ENCODE measurements around the gene ARID3A. TPM values are rescaled to one million over a fixed set of nuclear protein-coding genes. Genes with fewer than 3 reads are reported as not detected.
A peak's percentile ranks its signal among the peaks of the same experiment; 100 is the strongest.
"Not testable (repeated sequence)": the region's sequence is repeated elsewhere in the genome, so short reads cannot be mapped to it uniquely, and the experiment has no call there.

Gene ARID3A
- total RNA-seq, 1 donor from 2014 or later: 12.8 TPM

DNA sequence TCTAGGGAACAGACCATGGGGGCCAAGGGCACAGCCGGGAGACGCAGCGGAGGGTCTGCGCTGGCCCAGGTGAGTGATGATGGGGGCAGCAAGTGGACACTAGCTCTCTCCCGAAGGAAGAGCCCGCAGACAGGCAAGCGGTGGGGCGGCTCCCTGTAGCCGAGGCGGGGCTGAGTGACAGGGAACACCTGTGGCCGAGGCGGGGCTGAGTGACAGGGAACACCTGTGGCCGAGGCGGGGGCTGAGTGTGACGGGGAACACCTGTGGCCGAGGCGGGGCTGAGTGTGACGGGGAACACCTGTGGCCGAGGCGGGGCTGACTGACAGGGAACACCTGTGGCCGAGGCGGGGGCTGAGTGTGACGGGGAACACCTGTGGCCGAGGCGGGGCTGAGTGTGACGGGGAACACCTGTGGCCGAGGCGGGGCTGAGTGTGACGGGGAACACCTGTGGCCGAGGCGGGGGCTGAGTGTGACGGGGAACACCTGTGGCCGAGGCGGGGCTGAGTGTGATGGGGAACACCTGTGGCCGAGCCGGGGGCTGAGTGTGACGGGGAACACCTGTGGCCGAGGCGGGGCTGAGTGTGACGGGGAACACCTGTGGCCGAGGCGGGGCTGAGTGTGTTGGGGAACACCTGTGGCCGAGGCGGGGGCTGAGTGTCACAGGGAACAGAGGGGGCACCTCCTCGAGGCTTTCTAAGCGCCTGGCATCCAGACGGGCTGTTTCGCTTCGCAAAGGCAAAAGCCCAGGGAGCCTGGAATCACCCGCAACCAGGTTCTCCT, 34.2 kb upstream of the ARID3A start:
- DNase-seq: not testable (repeated sequence)

DNA sequence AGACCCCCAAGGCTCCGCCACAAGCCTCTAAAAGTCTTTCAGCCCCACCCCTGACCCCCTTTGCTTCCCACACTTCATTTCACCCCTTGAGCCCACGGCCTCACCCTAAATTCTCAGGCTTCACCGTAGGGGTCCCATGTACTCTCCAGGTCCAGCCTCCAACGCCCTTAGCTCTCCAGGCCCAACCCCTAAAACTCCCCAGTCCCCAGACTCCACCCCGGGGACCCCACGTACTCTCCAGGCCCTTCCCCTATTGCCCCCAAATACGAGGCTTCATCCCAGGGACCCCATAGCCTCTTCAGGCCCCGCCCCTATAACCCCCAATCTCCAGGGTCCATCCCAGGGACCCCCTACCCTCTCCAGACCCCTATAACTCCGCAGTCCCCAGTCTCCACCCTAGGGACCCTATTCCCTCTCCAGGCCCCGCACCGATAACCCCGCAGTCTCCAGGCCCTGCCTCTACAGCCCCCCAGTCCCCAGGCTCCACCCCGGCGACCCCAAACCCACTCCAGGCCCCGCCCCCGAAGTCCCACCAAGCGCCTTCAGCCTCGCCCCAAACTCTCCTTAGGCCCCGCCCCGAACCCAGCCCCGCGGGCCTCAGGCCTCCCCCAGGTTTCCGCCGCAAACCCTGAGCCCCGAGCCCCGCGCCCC, 33.5 kb upstream of the ARID3A start:
- DNase-seq: no peak

DNA sequence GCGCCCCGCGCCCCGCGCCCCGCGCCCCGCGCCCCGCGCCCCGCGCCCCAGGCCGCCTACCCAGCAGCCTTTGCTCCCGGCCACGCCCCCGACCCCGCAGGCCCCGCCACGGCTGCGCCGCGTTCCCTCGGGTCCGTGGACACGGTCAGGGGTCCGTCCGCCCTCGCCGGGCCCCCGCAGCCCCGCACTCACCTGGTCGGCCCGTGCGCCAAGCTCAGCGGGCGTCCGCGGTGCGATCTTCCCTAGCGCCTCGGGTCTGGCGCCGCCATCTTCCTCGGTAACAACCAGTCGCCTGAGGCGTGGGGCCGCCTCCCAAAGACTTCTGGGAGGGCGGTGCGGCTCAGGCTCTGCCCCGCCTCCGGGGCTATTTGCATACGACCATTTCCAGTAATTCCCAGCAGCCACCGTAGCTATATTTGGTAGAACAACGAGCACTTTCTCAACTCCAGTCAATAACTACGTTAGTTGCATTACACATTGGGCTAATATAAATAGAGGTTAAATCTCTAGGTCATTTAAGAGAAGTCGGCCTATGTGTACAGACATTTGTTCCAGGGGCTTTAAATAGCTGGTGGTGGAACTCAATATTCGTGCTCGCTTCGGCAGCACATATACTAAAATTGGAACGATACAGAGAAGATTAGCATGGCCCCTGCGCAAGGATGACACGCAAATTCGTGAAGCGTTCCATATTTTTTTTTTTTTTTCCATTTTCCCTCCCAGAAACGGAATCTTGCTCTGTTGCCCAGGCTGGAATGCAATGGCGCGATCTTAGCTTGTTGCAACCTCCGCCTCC, 32.7 kb upstream of the ARID3A start, which contains the start of the genes MED16 and RNU6-9:
TSS of gene MED16 (minus strand) at position 294 of the 796 bp plus-strand sequence. CDS start 2,056 bp downstream, outside the sequence.
TSS of gene RNU6-9 (plus strand) at position 591 of the 796 bp plus-strand sequence.
- peak; percentile 94 for DNase-seq

DNA sequence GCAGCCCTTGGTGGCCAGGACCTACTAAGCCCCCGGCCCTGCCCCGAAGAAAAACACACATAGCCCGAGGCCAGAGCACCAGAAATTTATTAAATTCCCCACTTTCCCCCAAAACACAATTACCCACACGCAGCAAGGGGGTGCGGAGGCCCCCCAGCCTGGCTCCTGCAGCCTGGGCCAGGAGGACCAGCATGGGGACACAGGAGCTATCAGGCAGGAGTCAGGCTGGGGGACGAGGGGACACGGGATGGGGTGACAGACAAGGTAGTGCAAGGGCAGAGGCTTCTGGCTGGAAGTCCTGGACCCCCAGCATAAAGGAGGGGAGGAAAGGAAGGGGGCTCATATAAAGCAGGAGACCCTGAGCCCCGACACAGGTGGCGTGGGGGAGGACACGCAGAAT, 29.4 kb upstream of the ARID3A start:
- no peak for DNase-seq

DNA sequence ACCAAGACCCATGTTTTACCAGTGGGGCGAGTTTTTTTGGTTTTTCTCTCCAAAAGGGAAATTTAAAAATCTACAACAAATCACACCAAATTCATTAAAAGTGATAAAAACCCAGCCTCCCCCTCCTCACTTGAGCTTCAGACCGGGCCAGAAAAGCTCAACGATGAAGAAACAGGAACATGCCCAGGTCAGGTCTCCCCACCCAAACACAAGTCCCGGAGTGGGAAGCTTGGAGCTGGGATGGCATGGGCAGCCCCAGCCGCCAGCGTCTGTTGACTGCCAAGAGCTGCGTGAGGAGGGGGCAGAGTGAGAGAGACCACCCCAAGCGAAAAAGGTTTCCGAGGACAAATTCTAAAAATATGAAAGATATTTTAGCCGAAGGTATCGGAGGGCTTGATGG, 28.8 kb upstream of the ARID3A start:
- no peak for DNase-seq

DNA sequence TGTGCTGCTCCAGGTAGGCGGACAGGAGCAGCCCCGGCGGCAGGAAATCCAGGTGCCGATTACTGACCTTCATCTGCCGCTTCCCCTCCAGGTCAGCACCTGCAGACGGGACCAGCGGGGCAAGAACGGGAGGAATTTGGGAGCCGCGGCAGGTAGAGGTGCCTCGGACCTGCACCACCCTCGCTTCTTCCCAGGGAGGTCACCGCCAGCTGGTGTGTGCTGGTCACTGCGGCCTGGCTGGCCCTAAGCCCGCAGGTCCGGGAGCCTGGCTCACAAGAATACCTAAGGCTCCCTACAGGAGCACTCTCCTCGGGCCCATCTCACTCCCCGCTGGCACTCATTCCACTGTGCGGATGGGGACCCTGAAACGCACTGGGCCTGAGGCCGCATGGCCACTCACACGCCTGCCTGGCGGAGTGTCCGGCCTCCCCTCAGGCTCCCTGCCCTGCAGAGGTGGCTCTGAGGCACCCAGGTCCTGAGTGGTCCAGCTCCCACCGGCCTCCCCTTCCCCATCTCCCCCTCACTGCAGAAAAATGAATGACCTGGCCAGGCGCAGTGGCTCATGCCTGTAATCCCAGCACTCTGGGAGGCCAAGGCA, 28.3 kb upstream of the ARID3A start:
- DNase-seq: no peak

DNA sequence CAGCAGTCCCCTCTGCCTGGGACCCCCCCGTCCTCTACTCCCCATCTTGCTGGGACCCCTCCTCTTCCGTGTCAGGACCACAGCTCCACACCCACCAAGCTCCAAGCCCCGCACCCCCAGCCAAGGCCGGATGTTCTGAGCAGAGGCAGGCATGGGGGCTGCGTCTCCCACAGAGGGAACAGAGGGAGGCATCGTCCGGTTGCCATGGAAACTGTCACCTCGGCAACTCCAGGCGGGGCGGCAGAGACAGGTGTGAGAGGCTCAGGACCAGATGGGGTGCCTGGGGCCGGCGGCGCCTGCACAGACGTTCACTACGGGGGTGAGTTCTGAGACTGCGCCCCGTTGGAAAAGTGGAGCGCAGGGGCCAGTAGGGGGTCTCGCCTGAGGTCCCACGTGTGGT, 27.2 kb upstream of the ARID3A start:
- DNase-seq: no peak

DNA sequence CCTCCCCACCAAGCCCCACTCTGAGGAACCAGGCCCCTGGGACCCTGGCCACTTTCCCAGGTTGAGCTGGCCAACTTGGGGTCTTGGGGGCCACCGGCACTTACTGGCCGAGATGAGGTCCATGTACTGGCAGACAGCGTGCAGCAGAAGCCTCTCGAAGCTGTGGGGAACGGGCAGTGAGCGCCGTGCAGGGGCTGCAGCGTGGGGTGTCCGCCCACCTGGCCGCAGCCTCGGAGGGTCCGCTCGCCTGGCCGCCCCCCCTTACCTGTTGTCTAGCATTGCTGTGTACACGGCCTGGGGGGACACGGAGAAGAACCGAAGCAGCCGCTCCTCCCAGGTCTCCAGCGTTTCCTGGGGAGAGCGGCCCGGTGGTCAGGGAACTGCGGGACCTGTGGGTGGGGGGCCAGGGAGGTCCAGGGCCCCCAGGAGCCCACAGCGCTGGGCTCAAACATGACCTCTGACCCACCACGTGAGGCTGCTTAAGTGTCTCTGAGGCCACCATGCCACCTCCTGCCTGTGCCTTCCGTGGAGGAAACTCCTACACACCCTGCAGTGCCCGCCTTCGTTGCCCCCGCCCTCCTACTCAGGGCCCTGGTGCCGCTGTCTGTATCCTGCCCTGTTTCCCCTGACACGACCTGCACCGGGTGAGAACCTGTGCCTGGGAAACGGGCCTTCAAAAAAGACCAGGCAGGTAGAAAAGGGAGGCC, 26.3 kb upstream of the ARID3A start:
- no peak for DNase-seq

DNA sequence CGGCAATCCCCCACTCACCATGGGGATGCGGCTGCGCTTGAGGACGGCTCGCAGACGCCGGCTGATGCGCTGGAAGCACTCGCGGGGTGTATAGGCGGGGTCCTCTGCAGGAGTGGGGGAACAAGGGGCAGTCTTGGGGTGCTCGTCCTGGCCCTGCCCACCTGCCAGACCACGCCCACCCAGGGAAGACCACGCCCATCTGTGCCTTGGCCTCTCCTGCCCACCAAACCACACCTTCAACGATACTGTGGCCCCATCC, 25.9 kb upstream of the ARID3A start:
- no peak for DNase-seq

DNA sequence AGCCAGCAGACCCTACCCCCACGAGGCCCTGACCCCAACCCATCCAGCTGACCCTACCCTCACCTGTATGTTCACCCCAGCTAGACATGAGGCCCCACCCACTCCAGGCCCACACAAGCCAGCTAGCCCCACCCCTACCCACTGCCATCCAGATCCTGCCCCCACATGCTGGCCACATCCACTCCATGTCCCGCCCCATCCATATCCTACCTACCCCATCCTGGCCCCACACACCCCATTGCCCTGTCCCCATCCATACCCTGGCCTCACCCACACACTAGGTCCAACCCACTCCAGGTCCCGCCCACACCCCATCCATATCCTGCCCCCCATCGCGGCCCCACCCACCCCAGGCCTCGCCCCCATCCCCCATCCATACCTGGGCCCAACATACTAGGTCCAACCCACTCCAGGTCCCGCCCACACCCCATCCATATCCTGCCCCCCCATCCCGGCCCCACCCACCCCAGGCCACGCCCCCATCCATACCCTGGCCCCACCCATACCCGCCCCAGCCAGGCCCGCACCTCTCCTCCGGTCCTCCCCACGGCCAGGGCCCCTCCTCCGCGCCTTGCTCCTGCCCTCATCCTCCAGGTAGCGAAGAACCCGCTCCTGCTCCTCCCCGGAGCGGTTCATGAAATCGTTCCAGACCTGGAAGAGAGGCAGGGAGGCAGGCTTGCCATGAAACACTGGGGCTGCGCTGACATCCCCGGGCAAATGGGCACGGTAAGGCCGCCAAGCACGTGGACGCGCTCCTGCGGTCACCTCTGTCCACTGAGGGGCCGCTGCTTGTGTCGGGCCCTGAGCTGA, 25.3 kb upstream of the ARID3A start:
- no peak for DNase-seq

DNA sequence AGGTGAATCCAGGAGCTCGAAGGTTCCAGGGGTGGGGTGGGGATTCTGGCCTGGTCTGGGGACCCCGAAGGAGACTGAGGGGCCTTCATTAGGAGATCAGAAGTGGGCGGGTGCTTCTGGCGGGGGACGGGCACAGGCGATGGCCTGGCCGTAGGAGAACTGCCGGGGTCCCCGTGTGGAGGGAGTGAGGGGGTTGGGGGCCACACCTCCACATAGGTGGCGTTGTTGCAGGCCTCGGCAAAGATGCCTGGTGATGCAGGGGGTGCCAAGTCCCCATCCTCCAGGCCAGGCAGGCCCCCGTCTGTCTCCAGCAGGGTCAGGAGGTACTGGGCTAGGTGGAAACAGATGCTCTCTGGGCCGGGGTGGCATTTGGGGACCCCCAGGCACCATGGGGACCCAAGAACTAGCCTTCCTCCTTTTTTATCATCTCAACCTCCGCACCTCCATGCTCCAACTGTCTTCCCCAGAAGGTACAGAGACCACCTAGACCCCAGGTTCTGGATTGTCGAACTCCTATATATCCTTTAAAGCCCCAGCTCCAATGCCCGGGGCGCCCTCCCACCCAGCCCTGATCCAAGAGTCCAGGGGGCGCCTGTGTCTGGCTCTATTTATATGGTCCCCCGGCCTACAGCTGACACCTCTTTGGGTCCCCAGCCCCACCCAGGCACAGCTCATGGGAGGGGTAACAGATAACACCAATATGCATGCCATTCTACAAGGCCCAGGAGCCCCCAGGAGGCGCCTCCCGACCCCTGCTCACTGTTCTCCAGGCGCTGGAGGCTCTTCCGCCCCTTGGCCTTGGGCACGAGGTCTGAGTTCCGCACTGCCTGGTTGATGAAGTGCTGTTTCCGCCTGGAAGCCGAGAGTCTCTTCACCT, 24.4 kb upstream of the ARID3A start:
- no peak for DNase-seq

DNA sequence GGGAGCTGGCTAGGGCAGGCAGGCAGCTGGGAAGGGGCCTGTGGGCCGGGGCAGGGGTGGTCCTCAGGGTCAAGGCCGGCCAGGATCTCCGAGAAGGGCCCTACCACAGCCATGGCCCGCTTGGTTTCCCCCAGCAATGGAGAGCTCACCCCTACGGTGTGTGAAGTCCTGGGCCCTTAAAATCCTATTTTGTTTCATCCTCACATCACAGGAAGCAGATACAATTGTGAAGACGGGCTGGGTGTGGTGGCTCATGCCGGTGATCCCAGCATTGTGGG, 23.8 kb upstream of the ARID3A start:
- DNase-seq: no peak

DNA sequence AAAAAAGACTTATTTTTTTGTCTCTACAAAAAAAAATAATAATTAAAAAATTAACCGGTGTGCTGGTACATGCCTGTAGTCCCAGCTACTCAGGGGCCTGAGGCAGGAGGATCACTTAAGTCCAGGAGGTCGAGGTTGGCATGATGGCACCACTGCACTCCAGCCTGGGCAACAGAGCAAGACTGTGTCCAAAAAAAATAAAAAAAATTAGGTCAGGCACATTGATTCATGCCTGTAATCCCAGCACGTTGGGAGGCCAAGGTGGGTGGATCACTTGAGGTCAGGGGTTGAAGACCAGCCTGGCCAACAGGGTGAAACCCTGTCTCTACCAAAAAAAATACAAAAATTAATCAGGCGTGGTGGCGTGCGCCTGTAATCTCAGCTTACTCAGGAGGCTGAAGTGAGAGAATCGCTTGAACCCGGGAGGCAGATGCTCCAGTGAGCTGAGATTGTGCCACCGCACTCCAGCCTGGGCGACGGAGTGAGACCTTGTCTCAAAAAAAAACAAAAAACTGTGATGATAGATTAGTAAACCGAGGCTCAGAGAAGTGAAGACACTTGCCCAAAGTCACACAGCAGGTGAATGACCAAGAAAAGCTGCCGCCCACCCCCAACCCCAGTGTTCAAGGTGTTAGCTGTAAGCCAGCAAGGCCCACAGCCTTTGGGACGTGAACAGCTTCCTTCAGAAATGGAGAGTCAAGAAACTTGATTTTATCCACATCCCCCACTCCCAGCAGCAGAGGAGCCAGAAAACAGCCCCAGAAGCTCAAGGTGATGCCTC, 23.2 kb upstream of the ARID3A start:
- DNase-seq: no peak

DNA sequence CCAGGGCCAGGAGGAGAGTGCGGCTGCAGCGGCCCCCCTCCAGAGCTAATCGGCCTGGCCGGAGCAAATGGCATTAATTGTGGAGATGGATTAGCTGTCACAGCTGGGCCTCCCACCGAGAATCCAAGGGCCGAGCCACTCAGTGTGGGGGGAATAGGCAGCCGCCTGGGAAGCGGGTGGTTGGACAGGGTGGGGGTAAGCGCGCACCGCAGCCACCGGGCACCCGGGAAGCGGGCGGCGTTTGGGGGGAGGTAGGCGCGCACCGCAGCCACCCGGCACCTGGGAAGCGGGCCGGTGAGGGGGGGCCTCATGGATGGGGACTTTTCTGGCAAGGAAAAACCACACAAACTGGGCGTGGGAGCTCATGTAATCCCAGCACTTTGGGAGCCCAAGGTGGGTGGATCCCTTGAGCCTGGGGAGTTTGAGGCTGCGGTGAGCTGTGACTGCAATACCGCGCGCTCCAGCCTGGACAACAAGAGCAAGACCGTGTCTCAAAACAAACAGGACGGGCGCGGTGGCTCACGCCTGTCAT, 22.5 kb upstream of the ARID3A start:
- no peak for DNase-seq

DNA sequence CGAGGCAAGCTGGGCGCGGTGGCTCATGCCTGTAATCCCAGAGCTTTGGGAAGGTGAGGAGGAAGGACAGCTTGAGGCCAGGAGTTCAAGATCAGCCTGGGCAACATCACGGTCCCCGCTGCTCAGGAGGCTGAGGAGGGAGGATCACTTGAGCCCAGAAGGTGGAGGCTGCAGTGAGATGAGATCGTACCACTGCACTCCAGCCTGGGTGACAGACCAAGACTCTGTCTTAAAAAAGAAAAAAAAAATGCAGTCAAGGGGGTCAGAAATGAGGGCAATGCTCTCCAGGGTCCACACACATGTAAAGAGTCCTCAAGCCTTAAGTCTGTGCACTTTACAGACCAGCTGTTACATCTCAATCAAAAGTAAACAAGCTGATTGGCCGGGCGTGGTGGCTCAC, 21.3 kb upstream of the ARID3A start:
- DNase-seq: no peak

DNA sequence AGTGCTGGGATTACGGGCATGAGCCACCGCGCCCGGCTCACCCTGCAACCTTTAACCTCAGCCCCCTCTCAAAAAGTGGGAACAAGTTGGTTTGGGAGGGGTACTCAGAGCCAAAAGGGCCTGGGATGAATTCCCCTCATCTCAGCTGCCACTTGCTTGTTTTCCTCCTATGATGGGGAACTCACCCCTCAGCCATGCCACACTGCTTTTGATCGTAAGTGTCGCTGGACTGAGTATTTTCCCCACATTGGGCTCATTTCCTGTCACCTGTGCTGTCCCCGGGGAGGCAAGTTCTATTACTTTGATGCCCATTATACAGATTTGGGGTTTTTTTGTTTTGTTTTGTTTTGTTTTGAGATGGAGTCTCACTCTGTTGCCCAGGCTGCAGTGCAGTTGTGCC, 19.4 kb upstream of the ARID3A start:
- DNase-seq: no peak

DNA sequence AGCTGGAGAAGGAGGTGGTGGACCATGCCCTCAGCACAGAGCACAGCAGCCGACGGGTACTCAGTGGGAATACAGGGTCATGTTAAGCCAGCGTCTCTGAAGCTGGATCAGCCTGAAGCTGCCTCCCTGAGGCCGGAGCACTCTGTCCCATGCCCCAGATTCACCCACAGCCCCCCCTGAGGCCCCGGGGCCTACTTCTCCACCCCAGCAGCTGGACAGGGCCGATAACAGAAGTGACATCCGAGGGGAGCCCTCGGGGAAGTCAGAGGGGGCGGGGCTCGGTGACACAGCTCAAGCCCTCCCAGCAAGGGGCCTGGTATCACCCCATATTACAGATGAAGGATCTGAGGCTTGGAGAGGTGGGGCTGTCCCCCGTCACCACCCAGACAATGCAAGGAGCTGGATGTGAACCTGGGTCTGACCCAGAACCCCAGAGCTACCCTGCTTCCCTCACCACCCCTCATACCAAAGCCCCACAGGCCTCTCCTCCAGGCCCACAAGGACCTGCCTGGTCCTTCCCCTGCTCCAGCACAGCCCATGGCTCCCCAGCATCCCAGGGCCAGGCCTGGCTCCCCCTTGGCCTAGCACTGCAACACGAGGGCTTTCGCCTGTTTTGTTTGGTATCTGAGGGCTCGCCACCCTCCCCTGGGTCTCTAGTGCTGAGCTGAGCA, 18.5 kb upstream of the ARID3A start:
- no peak for DNase-seq

DNA sequence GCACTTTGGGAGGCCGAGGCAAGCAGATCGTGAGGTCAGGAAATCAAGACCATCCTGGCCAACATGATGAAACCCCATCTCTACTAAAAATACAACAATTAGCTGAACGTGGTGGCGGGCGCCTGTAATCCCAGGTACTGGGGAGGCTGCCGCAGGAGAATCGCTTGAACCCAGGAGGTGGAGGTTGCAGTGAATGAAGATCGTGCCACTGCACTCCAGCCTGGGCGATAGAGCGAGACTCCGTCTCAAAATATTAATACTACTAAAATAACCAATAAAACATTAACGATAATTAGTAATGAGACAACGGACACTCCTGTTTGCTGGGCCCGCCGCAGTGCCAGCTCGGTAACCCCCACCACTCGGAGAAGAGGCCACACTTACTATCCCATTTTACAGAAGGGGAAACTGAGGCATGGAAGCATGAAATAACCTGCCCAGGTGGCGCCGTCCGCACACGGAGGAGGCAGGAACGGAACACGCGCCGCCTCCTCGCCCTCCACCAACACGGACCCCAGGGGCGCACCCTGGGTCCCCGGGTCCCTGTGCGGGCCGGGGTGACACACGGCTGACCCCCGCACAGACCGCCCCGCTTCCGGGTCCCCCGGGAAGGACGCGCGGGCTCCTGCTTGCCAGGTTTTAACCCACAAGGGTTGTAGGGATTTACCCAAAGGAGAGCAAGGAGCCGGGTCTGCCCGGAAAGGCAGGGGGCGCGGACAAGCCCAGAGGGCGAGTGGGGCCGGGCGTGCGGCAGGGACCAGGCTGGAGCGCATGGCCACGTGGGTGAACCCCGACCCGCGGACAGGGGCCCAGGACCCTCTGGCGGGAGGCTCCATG, 14.4 kb upstream of the ARID3A start:
- DNase-seq: no peak
